ENCODE measurements around the gene HSP90AB1.
A peak's percentile ranks its signal among the peaks of the same experiment; 100 is the strongest.

Gene HSP90AB1

DNA sequence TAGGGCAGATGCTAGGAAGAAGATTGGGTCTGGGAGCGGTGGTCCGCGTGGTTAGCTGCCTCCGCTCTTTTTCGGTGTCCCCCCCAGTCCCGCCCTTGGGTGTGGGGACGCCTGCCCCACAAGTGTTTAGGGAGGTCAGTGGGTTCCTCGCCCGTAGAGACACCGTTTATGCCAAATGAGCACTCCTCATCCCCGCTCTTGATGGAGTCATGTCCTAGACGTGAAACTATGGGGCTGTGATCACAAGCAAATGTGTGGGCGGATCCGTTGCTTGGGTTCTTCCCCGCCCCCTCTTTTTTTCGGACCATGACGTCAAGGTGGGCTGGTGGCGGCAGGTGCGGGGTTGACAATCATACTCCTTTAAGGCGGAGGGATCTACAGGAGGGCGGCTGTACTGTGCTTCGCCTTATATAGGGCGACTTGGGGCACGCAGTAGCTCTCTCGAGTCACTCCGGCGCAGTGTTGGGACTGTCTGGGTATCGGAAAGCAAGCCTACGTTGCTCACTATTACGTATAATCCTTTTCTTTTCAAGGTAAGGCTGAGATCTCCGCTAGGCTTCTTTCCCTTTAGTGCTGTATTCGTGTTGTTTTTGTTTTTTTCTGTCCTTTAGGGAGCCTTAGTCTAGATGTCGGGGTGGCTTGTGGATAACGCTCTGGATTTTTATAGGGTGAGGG is at the start of gene HSP90AB1:
Gene HSP90AB1, plus strand, starts transcription at position 439 of the 675 bp plus-strand sequence. CDS start 1,529 bp downstream, outside the sequence.
- DNase-seq = peak; percentile 61 to 96 (median 88)

DNA sequence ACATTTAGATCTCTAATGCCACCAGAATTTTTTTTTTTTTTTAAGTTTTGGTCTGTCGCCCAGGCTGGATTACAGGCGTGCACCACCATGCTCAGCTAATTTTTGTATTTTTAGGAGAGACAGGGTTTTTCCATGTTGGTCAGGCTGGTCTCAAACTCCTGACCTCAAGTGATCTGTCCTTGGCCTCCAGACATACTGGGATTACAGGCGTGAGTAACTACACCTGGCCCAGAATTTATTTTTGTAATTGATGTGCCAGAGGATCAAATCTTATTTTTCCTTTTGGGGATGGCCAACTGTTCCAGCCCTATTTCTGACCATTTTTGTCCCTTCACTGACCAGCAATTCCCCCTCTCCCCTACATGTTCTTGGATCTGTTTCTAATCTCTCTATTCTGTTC is 48.2 kb upstream of the HSP90AB1 start:
- DNase-seq = no peak

- DNase-seq = no peak
These were observed 47.0 kb upstream of the HSP90AB1 start for GRCh38 chr6:44199883-44200282.

DNA sequence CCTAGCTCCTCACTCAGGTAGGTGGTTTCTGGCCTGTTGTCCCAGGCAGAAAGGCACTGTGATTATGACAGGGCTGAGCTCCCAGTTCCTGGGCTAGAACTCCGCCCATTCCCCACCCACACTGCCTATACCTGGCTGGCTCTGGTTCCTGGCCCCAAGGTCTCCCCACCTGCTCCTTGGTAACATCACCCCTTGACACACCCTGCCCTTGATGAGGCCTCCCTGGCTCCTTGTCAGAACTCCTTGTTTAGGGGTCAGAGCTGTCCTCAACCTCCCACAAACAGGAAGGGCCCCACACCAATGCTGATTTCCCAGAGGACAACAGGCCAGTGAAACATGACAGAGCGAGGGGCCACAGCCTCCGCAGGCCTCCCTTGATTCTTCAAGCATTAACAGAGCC is 45.7 kb upstream of the HSP90AB1 start:
- DNase-seq = no peak

GRCh38 chr6:44201638-44202303 is 45.1 kb upstream of the HSP90AB1 start:
- no peak for DNase-seq

- no peak for DNase-seq
These were observed 44.4 kb upstream of the HSP90AB1 start for GRCh38 chr6:44202332-44202971.

GRCh38 chr6:44202972-44203750 is 43.7 kb upstream of the HSP90AB1 start:
- no peak for DNase-seq

DNA sequence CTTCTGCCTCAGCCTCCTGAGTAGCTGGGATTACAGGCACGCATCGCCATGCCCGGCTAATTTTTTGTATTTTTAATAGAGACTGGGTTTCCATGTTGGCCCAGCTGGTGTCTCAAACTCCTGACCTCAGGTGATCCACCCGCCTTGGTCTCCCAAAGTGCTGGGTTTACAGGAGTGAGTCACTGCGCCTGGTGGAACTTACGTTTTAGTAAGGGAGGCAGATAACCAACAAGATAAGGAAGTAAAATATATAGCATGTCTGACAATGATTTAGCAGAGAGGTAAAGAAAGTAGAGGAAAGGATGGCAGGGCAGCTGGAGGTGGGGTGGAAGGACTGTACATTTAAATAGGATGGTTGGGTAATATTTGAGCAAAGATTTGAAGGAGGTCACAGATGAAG is 42.9 kb upstream of the HSP90AB1 start:
- DNase-seq = no peak

GRCh38 chr6:44207966-44208365 is 38.9 kb upstream of the HSP90AB1 start:
- DNase-seq = no peak

DNA sequence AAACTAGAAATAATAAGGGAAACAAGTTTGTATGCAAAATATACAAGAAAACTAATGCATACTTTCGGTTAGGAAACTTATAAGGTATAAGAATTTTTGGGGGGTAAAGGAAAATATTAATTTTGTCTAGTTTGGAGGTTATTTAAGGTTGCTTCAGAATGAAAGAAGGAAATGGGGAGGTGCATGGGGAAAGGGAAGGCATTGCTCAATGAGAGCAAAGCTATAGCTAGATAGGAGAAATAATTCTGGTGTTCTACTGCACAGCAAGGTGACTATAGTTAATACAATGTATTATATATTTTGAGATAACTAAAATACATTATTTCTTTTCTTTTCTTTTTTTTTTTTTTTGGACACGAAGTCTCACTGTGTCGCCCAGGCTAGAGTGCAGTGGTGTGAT is 35.6 kb upstream of the HSP90AB1 start:
- no peak for DNase-seq

DNA sequence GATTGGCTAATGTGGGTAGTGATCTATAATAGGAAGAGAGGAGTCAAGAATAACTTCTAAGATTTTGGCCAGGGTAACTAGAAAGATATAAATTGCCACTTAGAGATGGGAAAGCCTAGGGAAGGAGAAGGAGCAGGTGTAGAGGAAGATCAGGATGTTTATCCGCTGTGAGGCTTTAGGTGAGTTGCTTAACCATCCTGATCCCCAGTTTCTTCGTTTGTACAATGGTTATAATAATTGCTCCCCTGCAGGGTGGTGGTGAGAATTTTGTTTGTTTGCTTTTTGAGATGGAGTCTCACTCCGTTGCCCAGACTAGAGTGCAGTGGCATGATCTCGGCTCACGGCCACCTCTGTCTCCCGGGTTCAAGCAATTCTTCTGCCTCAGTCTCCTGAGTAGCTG is 32.6 kb upstream of the HSP90AB1 start:
- no peak for DNase-seq

- DNase-seq = no peak
These were observed 30.1 kb upstream of the HSP90AB1 start, which contains the start of gene MYMX for GRCh38 chr6:44216677-44217331. Gene MYMX, plus strand, starts transcription at chr6:44216926. Its CDS starts 546 bp downstream, at chr6:44217472.

DNA sequence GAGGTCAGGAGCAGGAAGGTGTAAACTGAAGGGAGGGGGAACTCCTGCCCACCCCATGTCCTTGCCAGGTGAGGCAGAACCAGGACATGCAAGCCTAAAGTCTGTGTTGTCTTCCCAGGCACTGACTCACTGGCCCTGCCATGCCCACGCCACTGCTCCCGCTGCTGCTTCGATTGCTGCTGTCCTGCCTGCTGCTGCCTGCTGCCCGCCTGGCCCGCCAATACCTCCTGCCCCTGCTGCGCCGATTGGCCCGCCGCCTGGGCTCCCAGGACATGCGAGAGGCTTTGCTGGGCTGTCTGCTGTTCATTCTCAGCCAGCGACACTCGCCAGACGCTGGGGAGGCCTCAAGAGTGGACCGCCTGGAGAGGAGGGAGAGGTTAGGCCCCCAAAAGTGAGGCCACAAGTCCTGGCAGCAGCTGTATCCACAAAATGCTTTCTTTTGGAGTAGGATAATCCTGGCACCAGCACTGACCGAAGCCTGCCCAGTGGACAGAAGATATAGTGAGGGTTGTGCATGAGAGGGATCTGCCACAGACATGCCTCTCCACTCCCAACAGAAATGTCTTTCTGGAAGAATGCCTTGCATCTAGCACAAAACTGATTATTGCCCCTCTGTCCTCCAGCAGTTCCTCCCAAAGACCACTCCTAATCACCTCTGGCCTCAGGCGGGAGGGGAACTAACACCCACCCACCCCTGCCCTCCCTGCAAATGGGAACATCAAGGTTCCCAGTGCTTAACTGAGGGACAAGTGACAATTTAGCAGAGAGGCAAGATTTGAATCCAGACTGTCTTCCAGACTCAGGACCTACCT is 29.4 kb upstream of the HSP90AB1 start:
- peak in 25 of 56 donors; percentile 10 to 70 (median 28) for DNase-seq

- DNase-seq = peak in 34 of 56 donors; percentile 8 to 67 (median 32)
These were observed 27.7 kb upstream of the HSP90AB1 start for GRCh38 chr6:44219053-44219814.

- no peak for DNase-seq
These were observed 26.8 kb upstream of the HSP90AB1 start for GRCh38 chr6:44219815-44220784.

- no peak for DNase-seq
These were observed 26.0 kb upstream of the HSP90AB1 start for GRCh38 chr6:44220913-44221290.

GRCh38 chr6:44221291-44221960 is 25.5 kb upstream of the HSP90AB1 start:
- peak in 49 of 56 donors; percentile 16 to 92 (median 57) for DNase-seq

DNA sequence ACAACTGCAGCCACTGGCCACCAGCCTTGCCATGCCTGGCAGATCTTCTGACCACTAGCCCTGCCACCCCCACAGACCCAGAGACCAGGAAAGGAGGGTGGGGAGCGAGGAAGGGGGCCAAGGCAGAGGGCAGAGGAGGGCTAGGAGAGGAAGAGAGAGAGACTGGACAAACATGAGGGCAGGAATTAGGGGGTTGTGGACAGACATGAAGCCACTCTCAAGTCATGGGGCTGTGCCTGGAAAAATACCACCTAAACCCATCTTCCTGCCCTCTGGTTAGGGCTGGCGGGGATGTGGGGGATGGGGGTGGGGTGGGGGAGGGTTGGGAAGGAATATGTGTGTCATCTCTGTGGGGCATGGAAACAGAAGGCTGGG is 25.0 kb upstream of the HSP90AB1 start:
- no peak for DNase-seq
